LNCAP (cell line): ENCODE measurements around the gene GLYAT.

ENCODE experiments used
- TF ChIP-seq, protein P1 (sequence below): fragments of 450-650 bp; IDR thresholded peaks from 2 replicates; pipeline ENCODE4 v1.5.1; 2017; ENCODE audit warnings: mild to moderate bottlenecking

The GLYAT gene, protein sequence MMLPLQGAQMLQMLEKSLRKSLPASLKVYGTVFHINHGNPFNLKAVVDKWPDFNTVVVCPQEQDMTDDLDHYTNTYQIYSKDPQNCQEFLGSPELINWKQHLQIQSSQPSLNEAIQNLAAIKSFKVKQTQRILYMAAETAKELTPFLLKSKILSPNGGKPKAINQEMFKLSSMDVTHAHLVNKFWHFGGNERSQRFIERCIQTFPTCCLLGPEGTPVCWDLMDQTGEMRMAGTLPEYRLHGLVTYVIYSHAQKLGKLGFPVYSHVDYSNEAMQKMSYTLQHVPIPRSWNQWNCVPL

DNA sequence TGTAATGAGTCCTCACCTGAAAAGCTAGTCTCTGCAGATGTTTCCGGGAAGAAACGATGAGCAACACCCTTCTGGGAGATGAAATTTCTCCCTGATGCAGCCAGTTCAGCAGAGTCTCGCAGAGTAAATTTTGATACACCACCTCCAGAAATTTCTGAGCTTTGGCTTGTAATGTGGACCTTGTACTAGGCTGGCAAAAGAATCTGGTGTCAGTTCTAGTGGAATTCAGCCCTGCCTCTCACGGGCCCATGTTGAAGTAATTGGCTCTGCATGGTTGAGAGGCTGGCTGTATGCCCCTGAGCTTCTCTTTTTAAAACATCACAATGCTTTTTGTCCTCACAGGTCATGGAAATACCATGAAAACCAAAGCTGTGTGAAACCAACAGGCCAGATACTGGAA, at the start of gene GLYAT:
TSS of gene GLYAT (minus strand) at position 125 of the 400 bp plus-strand sequence. CDS start 7,447 bp downstream, outside the sequence.
- TF ChIP-seq, protein P1, sequence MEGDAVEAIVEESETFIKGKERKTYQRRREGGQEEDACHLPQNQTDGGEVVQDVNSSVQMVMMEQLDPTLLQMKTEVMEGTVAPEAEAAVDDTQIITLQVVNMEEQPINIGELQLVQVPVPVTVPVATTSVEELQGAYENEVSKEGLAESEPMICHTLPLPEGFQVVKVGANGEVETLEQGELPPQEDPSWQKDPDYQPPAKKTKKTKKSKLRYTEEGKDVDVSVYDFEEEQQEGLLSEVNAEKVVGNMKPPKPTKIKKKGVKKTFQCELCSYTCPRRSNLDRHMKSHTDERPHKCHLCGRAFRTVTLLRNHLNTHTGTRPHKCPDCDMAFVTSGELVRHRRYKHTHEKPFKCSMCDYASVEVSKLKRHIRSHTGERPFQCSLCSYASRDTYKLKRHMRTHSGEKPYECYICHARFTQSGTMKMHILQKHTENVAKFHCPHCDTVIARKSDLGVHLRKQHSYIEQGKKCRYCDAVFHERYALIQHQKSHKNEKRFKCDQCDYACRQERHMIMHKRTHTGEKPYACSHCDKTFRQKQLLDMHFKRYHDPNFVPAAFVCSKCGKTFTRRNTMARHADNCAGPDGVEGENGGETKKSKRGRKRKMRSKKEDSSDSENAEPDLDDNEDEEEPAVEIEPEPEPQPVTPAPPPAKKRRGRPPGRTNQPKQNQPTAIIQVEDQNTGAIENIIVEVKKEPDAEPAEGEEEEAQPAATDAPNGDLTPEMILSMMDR: no peak

- TF ChIP-seq, protein P1: no peak
These were observed 49.6 kb upstream of the GLYAT start for GRCh38 chr11:58781345-58781744.

- TF ChIP-seq, protein P1: no peak
These were observed 48.8 kb upstream of the GLYAT start for GRCh38 chr11:58780578-58780977.

- TF ChIP-seq, protein P1: no peak
These were observed 45.4 kb upstream of the GLYAT start for GRCh38 chr11:58776891-58777710.

DNA sequence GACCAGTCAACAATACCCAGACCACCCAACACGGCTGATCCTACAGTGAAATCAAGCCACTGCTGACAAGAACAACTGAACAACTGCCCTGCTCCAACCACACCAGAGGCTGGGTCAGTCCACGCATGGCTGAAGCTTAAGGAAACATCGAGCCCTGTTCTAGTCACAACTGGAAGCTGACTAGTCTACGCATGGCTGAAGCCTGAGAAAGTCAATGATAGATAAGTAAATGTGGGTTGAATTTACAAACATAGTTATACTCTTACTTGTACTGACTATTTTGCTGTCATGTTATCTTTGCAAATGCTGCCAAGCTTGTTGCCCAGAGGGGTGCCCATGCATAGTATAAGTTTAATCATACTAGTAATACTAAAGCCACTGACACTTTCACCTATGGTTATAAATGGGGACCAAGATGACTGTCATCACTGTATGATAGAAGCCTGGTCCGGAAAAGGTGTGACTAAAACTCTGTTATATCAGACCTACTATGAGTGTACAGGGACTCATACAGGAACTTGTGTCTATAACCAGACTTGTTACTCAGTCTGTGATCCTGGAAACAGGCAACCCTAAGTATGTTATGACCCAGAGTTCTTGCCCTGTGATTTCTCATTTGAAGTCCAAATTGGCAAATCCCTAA, 43.4 kb upstream of the GLYAT start:
- TF ChIP-seq, protein P1: no peak

DNA sequence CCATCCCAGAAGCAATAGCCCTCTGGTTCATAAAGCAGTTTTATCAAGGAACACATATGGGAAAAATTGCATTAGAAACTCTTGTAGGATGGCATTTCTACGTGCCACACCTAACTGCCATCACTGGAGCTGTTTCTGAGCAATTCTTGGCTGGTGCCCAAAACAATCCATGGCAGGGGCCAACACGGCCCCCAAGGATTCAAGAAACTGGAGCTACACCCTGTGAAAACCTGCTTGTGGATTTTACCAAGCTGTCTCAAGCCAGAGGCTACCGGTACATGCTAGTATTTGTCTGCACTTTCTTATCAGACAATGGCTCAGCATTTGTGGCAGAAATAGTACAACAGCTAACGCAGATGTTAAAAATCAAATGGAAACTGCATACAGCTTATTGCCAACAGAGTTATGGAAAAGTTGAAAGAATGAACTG, 42.4 kb upstream of the GLYAT start:
- TF ChIP-seq, protein P1: no peak

DNA sequence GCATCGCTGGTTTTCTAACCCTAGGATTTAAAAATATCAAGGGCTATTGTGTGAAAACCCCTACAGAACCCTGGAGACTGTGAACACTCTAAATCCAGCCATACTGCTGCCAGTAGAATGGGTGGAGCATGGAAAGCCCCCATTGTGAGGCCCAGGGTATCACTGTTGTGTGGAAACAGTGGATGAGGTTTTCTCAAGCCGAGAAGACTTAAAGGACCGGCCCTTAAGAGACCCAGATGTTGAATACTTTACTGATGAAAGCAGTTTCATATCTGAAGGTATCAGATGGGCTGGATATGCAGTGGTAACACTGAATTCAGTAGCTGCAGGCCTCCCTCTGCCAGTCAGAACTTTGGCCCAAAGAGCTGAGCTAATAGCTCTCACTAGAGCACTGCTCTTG, 41.6 kb upstream of the GLYAT start:
- TF ChIP-seq, protein P1: no peak
